Panc1 (cell line): ENCODE data around the gene GABRG3.

Experiments
- POLR2AphosphoS5 ChIP-seq: IDR thresholded peaks from 2 replicates; pipeline ENCODE4 v1.6.1; 2012; ENCODE audit warnings: mild to moderate bottlenecking, low read depth, low read length, moderate library complexity
- SIN3A ChIP-seq: IDR thresholded peaks from 2 replicates; pipeline ENCODE4 v1.6.1; 2012; ENCODE audit warnings: low read depth, mild to moderate bottlenecking, low read length, moderate library complexity, borderline replicate concordance; ENCODE audit not compliant: insufficient read depth
- TF ChIP-seq, protein P1 (sequence below): fragments of 450-650 bp; IDR thresholded peaks from 2 replicates; pipeline ENCODE4 v1.5.1; 2017; ENCODE audit warnings: mild to moderate bottlenecking
- TF ChIP-seq, protein P2 (sequence below), 2 experiments: IDR thresholded peaks; 2 replicates each; pipeline ENCODE4 v1.6.1; 2011 to 2012; ENCODE audit warnings: low read depth in 2 of 2, control low read depth in 1 of 2, low read length in 1 of 2, mild to moderate bottlenecking in 1 of 2, moderate library complexity in 1 of 2; ENCODE audit not compliant: insufficient read depth in 1 of 2

DNA sequence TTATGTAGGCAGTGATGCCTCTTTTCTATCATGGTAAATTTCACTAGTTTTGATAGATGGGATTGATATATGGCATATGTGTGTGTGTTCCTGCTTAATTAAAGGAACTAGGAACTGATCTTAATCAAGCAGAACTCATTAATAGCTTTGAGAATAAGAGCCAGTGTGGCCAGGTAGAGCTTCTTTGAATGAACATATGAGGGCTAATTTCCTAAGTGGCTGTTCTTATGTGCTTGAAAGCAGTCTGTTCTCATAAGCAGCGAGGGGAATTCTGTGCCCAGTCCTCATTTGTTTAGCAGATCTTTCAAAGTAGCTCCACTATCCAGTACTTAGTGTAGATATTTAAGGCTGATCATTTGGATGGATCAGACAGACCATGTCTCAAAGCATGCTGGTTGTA, 164.2 kb downstream of the GABRG3 start:
- TF ChIP-seq, protein P1, sequence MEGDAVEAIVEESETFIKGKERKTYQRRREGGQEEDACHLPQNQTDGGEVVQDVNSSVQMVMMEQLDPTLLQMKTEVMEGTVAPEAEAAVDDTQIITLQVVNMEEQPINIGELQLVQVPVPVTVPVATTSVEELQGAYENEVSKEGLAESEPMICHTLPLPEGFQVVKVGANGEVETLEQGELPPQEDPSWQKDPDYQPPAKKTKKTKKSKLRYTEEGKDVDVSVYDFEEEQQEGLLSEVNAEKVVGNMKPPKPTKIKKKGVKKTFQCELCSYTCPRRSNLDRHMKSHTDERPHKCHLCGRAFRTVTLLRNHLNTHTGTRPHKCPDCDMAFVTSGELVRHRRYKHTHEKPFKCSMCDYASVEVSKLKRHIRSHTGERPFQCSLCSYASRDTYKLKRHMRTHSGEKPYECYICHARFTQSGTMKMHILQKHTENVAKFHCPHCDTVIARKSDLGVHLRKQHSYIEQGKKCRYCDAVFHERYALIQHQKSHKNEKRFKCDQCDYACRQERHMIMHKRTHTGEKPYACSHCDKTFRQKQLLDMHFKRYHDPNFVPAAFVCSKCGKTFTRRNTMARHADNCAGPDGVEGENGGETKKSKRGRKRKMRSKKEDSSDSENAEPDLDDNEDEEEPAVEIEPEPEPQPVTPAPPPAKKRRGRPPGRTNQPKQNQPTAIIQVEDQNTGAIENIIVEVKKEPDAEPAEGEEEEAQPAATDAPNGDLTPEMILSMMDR, result no peak
- TF ChIP-seq, protein P2, sequence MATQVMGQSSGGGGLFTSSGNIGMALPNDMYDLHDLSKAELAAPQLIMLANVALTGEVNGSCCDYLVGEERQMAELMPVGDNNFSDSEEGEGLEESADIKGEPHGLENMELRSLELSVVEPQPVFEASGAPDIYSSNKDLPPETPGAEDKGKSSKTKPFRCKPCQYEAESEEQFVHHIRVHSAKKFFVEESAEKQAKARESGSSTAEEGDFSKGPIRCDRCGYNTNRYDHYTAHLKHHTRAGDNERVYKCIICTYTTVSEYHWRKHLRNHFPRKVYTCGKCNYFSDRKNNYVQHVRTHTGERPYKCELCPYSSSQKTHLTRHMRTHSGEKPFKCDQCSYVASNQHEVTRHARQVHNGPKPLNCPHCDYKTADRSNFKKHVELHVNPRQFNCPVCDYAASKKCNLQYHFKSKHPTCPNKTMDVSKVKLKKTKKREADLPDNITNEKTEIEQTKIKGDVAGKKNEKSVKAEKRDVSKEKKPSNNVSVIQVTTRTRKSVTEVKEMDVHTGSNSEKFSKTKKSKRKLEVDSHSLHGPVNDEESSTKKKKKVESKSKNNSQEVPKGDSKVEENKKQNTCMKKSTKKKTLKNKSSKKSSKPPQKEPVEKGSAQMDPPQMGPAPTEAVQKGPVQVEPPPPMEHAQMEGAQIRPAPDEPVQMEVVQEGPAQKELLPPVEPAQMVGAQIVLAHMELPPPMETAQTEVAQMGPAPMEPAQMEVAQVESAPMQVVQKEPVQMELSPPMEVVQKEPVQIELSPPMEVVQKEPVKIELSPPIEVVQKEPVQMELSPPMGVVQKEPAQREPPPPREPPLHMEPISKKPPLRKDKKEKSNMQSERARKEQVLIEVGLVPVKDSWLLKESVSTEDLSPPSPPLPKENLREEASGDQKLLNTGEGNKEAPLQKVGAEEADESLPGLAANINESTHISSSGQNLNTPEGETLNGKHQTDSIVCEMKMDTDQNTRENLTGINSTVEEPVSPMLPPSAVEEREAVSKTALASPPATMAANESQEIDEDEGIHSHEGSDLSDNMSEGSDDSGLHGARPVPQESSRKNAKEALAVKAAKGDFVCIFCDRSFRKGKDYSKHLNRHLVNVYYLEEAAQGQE (IDR thresholded peaks at IDR 0.05; ENCODE audit: insufficient read depth in 1 of 2, low read depth in 2 of 2, low read length in 1 of 2), result no peak
- TF ChIP-seq SIN3A (no peak), POLR2AphosphoS5 (no peak)
